ENCODE measurements around the gene RAB38.

DNA sequence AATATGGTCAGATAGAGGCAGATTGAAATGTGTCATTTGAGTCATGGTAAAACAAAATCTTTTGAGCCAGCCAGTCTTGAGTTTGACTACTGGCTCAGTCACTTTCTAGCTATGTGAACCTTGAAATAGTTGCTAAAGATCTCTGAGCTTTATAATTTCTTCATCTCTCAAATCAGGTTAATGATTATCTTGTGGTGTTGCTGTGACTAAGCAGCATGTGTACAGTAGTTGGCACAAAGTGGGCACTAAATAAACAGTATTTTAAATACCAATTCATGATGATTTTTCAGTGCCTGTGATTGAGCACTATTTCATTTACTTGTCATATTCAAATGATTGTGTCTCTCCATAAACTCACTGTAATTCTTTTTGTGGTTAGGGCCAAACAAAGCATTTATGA lies 70.8 kb downstream of the RAB38 start:
- TF ChIP-seq, protein P1, sequence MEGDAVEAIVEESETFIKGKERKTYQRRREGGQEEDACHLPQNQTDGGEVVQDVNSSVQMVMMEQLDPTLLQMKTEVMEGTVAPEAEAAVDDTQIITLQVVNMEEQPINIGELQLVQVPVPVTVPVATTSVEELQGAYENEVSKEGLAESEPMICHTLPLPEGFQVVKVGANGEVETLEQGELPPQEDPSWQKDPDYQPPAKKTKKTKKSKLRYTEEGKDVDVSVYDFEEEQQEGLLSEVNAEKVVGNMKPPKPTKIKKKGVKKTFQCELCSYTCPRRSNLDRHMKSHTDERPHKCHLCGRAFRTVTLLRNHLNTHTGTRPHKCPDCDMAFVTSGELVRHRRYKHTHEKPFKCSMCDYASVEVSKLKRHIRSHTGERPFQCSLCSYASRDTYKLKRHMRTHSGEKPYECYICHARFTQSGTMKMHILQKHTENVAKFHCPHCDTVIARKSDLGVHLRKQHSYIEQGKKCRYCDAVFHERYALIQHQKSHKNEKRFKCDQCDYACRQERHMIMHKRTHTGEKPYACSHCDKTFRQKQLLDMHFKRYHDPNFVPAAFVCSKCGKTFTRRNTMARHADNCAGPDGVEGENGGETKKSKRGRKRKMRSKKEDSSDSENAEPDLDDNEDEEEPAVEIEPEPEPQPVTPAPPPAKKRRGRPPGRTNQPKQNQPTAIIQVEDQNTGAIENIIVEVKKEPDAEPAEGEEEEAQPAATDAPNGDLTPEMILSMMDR (IDR thresholded peaks at IDR 0.05) = no peak
- TF ChIP-seq POLR2A (IDR thresholded peaks at IDR 0.05) = no peak
